GM18499 (cell line): ENCODE measurements around the gene PRKG1.
"Not testable (repeated sequence)": the region's sequence is repeated elsewhere in the genome, so short reads cannot be mapped to it uniquely, and the experiment has no call there.

Experiments used
- ATAC-seq: cut with Tn5 transposase; IDR thresholded peaks from one replicate; pipeline ENCODE4 v1.9.1; 2021; ENCODE audit warnings: moderate number of reproducible peaks; ENCODE audit not compliant: insufficient read depth, unreplicated experiment

PRKG1 gene

DNA sequence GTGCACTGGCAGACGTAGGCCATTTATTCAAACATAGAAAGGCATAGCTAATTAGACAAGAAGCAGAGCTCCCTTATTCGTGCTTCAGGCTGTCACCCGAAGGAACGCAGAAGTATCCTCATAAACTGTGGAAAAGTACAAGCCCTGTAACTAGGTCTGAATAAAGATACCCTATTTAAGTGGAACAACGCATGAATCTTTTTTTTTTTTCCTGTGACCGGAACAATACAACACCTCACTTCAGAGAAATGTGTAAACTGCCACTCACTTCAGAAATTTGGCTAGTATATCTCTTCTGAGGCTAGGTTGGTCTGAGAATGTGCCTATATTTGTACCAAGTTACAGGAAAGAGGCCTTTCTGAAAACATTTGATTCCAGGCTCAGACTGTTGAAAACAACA lies 633.1 kb downstream of the PRKG1 start:
- no peak for ATAC-seq

DNA sequence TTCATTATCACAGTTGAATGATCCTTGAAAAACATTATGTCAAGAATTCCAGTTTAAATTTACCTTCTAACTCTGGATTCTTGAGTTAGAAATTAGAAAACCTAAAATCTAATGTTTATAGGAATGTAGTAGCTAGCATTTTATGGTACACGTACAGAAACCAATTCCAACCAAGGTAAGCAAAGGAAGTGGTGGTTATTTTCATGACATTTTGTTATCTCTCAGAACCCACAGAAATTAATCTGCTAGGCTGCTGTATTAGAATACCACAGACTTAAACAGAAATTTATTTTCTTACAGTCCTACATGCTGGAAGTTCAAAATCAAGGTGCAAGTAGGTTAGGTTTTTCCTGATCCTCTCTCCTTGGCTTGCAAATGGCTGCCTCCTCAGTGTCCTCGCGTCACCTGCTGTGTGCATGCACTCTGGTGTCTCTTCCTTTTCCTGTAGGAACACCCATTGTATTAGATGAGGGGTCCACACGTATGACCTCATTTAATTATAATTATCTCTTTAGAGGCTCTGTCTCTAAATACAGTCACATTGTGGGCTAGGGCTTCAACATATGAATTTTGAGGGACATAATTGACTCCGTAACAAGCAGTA lies 633.6 kb downstream of the PRKG1 start:
- ATAC-seq = no peak

DNA sequence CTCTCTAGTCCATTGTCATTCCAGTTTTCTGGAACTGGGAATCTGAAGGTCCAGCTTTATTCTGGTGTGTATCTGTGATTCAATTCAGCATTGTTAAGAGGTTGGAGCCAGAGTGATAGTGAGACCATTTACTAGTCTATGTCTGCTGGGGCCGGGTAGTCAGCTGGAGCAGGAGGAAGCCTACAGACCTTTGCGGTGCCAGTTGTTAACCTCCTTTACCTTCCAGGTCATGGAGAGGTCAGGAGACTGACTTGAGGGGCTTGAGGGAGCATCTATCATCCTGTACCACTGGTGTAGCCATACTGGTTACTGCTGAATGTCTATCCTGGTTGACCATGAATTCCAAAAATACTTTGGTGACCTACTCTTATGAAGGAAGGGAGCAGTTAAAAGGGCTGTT lies 634.3 kb downstream of the PRKG1 start:
- no peak for ATAC-seq

DNA sequence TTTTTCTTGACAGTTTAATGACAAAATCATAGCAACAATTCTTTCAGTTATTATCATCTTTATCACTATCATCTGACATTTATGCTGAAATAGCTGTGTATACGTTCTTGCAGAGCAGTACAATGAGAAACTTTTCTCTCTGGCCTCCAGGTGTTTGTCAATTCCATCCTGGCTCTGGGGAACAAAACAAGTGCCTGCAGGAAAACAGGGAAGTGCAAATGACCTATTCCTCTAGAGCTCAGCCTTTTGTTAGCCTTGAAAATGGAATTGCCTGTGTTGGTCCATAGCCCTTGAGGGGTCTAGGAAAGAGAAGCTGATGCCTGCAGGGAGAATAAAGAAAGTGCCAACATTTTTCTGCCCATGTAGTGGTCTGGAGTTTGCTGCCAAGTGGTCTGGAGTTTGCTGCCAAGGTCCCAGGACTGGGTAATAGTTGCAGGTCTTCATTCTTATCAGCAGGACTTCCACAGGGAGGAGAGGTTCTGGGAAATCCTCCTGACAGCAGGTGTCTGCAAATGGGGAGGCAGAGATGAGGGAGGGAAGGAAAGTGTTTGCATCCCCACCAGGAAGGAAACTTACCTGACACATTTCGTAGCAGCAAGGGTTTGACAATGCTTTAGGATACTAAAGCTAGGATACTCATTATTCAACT lies 635.2 kb downstream of the PRKG1 start:
- ATAC-seq = no peak

DNA sequence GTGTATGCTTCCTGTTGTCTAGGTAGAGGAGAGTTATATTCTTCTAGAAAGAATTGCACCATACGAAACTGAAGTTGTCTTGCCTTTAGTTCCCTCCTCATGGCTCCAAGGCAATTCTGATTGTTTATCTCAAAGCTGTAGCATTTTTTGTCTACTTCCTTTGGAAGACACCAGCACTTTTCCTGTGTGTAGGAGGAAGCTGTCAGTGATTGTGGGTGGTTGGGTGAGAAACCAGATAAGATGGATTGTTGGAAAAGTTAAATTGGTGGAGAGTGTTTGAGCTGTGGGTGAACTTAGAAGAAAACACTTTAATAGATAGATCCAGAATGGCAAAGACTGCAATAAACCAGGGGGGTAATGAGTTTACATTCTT lies 637.2 kb downstream of the PRKG1 start:
- no peak for ATAC-seq

DNA sequence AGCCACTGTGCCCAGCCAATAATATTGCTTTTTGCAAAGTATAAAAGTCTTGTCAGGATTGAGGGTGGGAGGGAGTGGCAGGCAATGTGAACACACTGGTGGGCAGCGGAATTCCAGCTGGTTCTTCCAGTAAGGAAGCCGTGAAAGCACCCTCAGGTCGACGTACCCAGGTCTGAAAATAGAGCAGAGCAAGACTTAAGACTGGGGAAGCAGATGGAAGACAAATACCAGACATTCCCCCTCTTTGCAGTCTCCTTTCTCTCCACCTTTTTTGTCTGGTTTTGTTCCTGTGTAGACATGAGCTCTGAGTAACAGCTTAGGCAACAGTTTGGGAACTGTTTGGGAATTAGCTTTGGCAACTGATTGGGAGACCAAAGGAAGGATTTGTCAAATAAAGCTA lies 642.7 kb downstream of the PRKG1 start:
- no peak for ATAC-seq

DNA sequence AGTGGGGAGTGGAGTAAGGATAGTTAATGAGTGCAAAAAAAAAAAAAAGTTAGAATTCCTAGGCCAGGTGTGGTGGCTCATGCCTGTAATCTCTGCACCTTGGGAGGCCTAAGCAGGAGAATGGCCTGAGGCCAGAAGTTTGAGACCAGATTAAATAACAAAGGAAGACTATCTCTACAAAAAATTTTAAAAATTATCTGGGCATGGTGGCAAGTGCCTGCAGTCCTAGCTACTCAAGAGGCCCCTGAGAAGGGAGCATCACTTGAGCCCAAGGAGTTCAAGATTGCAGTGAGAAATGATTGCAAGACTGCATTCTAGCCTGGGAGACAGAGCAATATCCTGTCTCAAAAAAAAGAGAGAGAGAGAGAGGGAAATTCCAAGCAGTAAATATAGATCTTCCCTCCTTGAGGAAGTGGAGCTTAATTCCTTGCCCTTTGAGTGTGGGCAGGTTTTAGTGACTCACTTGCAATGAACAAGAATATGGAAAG lies 644.6 kb downstream of the PRKG1 start:
- ATAC-seq = no peak

DNA sequence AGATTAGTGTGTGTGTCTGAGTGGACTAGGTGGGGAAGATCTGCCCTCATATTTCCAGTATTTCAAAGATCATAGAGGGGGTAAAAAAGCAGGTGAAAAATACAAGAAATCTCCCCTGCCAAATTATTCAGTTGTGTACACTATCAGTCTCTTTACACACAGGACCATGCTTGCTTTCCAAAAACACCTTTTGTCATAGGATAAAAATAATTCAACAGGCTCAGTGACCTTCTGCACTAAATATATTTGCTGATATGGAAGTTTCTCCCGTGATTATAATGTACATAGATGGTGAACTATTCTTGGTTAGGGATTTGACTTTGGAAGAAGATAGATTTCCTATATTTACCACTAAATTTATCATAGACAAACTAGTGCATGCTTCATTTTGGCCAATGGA lies 649.8 kb downstream of the PRKG1 start:
- no peak for ATAC-seq

DNA sequence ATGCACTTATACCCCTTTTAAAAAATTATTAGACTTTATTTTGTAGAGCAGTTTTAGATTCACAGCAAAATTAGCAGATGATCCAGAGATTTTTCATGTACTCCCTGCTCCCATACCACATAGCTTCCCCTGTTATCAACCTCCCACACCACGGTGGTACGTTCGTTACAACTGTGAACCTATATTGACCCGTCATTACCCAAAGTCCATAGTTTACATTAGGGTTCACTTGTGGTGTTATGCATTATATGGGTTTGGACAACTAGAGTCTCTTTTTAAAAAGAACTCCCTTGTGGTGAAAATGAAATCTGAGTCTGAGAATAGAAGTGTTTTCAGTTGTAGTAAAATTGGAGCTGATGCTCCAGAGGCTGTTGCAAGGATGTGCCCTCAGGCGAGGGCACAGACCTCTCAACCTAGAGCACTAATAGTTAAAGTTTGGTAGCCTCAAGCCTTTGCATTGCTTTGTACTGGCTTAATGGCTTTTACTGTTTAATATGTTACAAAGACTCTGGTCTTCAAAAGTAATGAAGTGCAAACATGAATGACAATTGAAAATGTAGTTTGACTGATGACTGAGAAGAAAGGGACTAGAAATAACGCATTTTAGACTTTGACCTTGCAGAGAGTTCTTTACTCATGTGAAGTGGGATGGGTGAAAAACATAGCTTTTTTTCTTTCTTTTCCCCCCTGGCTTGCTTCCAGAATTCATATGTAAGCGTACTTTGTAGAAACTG lies 655.7 kb downstream of the PRKG1 start:
- no peak for ATAC-seq

DNA sequence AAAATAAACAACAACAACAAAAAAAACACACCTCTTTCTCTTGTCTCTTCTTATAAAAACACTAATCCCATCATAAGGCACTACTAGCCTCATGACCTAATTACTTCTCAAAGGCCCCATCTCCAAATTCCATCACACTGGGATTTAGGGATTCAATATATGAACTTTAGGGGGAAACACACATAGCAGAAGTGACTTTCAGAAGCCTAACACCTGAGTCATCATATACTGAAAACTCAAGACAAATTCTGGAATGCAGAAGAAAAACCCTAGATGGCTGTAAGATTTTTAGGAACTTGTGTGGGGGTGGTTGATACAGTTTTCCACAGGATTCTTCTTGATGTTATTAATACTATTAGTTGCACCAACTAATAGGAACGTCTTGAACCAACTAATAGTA lies 658.8 kb downstream of the PRKG1 start:
- ATAC-seq = no peak

DNA sequence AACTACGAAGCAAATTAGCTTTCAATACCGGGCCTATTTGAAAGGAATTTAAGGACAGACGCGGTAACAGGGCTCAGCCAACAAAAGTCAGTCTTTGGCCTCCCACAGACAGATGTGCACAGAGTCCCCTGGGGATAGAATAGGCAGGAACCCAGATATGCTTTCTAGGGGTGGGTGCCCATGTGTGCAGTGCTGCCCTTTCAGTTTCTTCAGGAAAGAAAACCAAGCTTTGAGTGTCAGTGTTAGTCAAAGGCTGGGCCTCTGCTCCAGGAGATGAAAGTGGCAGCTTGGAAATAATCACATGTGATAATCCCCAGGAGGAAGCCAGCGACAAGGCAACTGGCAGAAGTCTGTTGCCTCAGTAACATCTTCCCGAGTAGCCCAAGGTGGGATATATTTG lies 668.9 kb downstream of the PRKG1 start:
- ATAC-seq = peak; percentile 87

DNA sequence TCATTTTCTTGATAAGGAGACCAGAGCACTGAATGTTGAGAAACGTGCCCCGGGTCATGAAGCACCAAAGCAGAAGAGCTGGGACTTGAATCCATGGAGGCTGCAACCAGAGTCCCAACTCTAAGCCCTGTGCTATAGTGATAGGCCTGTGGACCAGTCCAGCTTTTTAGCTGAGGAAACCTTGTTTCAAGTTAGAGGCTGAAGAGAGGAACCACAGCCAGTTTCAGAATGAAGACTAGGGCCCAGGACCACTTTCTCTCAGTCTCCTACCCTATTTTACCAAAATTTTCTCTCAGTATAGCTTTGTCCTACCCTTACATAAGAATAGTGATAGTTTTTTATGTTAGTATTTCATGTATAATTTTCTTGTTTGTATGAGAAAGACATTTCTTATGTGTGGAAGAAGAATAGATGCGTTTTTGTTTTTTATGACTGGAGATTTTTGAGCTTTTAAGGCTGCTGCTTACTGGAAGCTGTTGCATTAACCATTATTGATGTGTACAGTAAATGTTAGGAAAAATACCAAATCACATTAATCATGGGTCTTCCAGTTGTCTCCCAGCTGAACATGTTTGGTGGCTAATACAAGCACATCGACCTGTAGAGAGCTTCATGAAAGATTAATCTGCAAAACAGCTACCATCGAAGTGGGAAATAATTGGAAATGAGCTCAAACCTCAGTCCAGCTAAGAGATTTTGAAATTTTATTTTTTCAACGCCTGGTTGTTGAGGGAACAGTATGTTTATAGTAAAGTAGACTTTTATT lies 670.1 kb downstream of the PRKG1 start:
- ATAC-seq = no peak

DNA sequence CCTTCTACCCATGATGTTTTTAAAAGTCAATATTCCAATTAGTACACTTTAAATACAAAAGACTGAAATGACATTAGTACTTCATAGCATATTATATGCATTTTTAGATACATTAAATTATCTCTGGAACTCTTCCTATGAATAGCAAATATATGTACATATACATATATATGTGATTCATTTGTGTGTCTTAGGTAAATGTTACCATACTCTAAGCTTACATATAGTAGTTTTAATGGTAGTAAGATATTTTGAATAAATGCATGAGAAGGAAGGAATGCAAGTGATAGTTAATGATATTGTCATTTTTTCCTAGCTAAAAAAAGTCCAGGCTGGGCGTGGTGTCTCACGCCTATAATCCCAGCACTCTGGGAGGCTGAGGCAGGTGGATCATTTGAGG lies 671.1 kb downstream of the PRKG1 start:
- no peak for ATAC-seq

DNA sequence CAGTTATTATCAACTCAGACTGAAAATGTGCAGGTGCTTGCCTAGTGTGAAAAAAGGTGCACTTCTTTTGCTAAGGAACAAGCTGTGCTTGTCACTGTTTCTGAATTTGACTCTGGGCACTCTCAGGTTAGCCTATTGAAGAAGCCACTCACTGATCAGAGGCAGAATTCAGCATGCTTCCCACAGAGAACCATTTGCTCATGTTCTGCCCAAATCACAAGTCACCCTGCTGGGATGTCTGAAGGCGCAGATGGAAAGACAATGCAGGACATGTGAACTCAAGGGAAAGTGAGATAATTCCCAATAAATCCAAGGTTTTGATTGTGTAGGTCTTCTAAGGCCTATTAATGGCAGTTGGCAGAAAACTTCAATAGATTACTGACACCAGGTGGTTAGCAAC lies 672.9 kb downstream of the PRKG1 start:
- ATAC-seq = no peak

DNA sequence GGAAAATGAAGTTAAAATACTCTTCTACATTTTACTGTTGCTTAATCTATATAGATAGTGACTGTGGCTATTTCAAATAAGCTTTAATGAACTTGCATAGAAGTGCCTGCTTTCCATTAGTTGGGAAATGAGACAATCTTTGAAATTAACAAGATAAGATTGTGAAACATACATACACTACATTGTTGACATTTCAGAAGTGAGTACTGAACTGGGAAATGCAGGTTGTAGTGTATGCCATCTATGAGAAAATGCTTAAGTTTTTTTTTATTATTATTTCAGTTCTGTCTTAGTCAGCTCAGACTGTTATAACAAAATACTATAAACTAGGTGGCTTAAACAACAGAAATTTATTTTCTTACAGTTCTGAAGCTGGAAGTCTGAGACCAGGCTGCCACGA lies 674.7 kb downstream of the PRKG1 start:
- no peak for ATAC-seq

DNA sequence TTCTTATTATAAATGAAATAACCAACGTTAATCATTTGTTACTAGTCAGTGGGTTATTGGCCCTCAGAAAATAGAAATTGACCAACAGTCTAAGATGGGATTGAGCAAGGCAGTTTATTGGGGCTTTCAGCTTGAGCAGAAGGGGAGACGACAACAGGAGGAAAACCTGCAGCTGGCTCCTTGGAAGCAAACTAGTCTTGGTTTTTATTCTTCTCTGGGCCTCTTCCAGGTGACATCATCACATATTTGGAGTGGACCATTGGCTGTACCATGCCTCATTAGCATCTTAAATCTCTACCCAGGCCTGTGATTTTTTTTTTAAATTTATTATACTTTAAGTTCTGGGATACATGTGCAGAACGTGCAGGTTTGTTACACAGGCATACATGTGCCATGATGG lies 684.1 kb downstream of the PRKG1 start:
- no peak for ATAC-seq

DNA sequence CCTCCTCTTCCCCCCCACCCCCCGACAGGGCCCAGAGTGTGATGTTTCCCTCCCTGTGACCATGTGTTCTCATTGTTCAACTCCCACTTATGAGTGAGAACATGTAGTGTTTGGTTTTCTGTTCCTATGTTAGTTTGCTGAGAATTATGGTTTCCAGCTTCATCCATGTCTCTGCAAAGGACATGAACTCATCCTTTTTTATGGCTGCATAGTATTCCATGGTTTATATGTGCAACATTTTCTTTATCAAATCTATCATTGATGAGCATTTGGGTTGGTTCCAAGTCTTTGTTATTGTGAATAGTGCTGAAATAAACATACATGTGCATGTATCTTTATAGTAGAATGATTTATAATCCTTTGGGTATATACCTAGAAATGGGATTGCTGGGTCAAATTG lies 684.6 kb downstream of the PRKG1 start:
- not testable (repeated sequence) for ATAC-seq

DNA sequence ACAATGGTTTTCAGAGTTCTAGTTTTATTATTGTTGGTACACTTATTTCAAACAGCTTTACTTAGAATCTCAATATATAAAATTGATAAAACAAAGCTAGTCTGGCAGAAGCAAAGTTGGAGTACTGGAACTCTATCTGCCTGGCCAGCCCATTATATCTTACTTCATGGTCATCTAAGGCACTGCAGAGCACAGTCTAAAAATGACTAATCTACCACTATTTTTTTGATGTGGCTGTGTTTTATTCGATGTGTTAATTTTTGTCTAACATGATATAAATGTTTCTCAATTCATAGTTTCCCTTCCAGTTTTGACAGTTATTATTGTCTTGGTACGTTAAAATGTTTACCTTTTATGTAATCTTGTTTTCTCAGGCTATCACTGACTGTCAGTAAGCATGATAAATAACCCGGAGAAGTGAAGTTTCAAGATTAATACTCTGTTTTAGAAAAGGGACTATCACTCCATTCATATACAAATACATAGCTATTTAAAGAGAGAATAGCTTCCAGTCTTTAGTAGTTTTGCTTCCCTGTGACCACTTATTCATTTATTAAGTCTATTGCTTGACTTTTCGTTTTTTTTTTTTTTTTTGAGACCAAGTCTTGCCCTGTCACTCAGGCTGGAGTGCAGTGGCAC lies 685.7 kb downstream of the PRKG1 start:
- peak; percentile 69 for ATAC-seq

DNA sequence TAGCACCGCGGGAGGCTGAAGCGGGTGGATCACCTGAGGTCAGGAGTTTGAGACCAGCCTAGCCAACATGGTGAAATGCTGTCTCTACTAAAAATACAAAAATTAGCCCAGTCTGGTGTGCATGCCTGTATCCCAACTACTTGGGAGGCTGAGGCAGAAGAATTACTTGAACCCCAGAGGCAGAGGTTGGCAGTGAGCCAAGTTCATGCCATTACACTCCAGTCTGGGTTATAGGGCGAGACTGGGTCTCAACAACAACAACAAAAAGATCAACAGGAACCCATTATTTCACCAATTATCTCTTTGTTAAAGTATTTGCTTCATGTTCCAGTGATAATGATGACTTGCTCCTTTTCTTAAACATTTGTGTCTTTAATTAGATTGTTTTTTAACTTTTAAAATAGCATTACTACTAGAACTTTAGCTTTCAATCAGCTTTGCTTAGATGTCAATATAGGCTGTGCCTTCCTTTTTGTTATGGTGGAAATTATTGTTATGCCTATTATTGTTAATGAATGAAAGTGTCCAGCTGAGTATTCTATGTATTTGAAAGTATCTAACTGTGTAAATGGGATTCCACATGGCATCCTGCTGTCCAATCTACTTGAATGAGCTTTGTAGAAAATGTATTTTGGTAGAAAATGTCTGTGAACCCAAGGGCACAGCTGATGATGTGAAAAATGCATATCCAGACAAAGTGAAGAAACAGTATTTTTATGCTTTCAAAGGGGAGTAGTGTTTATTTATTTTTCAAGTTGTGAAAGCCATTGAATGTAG lies 686.8 kb downstream of the PRKG1 start:
- no peak for ATAC-seq

DNA sequence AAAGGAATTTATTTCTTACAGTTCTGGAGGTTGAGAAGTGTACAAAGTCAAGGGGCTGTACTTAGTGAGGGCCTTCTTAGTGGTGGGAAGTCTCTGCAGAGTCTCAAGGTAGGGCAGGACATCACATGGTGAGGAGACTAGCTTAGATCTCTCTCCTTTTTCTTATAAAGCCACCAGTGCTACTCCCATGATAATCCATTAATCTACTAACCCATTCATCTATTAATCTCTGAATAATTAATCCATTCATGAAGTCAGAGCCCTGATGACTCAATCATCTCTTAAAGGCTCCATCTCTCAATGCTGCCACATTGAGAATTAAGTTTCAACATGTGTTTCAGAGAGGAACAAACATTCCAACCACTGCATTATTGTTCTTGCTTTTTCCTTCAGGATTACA lies 689.5 kb downstream of the PRKG1 start:
- no peak for ATAC-seq
